DOHH2 (cell line): Measurements from ENCODE around the gene LLGL1.

Source experiments
- H3F3A ChIP-seq: fragments of 200-600 bp; sonication (generic), shearing (Covaris generic); 2 replicates; pipeline ENCODE4 v1.6.0; 2016; ENCODE audit warnings: antibody characterized with exemption, mild to moderate bottlenecking; ENCODE audit not compliant: control insufficient read depth, insufficient read depth
- H3K27ac ChIP-seq: fragments of 200-600 bp; sonication (generic); 2 replicates; pipeline ENCODE4 v1.5.1; 2014; ENCODE audit warnings: low read depth, mild to moderate bottlenecking, low read length, moderate library complexity
- H3K27me3 ChIP-seq: fragments of 200-600 bp; sonication (generic); 2 replicates; pipeline ENCODE4 v1.6.1; 2014; ENCODE audit warnings: mild to moderate bottlenecking, low read length, mixed read lengths; ENCODE audit not compliant: control insufficient read depth
- H3K36me3 ChIP-seq: fragments of 200-600 bp; sonication (generic); 2 replicates; pipeline ENCODE4 v1.6.1; 2014; ENCODE audit warnings: mild to moderate bottlenecking, low read length, moderate library complexity, mixed read lengths; ENCODE audit not compliant: control insufficient read depth
- H3K4me1 ChIP-seq: fragments of 200-600 bp; sonication (generic); 2 replicates; pipeline ENCODE4 v1.6.1; 2014; ENCODE audit warnings: mild to moderate bottlenecking, low read length, mixed read lengths; ENCODE audit not compliant: control insufficient read depth
- H3K4me2 ChIP-seq: fragments of 200-600 bp; sonication (generic); 2 replicates; pipeline ENCODE4 v1.6.0; 2014; ENCODE audit warnings: mild to moderate bottlenecking, low read length, moderate library complexity
- H3K4me3 ChIP-seq: fragments of 200-600 bp; sonication (generic); 2 replicates; pipeline ENCODE4 v1.5.1; 2014; ENCODE audit warnings: mild to moderate bottlenecking, low read length, mixed read lengths
- H3K79me2 ChIP-seq: fragments of 200-600 bp; sonication (generic); 2 replicates; pipeline ENCODE4 v1.6.1; 2014; ENCODE audit warnings: mild to moderate bottlenecking, low read length, mixed read lengths; ENCODE audit not compliant: control insufficient read depth
- H3K9me2 ChIP-seq: fragments of 200-600 bp; sonication (generic); replicated peaks from 2 replicates; pipeline ENCODE4 v1.6.1; 2014; ENCODE audit warnings: mild to moderate bottlenecking, low read length, mixed read lengths; ENCODE audit not compliant: control insufficient read depth
- H3K9me3 ChIP-seq: fragments of 200-600 bp; sonication (generic); 2 replicates; pipeline ENCODE4 v1.6.1; 2014; ENCODE audit warnings: antibody characterized with exemption, low read length, mixed read lengths; ENCODE audit not compliant: control insufficient read depth, insufficient read depth
- H4K20me1 ChIP-seq: fragments of 200-600 bp; sonication (generic); 2 replicates; pipeline ENCODE4 v1.6.0; 2014; ENCODE audit warnings: low read depth, mild to moderate bottlenecking, antibody characterized with exemption, low read length, moderate library complexity; ENCODE audit not compliant: control insufficient read depth, insufficient read depth
- EZH2phosphoT487 ChIP-seq: fragments of 200-600 bp; sonication (generic); IDR thresholded peaks from 2 replicates; pipeline ENCODE4 v1.6.1; 2017; ENCODE audit warnings: borderline replicate concordance, mild to moderate bottlenecking, antibody characterized with exemption, low read length, moderate library complexity, mixed read lengths
- TF ChIP-seq, protein P1 (sequence below): fragments of 200-600 bp; sonication (generic); IDR thresholded peaks from one replicate; pipeline ENCODE4 v1.5.1; 2014; ENCODE audit warnings: antibody characterized with exemption, mild to moderate bottlenecking, low read depth, low read length; ENCODE audit not compliant: poor library complexity, severe bottlenecking

LLGL1 gene

DNA sequence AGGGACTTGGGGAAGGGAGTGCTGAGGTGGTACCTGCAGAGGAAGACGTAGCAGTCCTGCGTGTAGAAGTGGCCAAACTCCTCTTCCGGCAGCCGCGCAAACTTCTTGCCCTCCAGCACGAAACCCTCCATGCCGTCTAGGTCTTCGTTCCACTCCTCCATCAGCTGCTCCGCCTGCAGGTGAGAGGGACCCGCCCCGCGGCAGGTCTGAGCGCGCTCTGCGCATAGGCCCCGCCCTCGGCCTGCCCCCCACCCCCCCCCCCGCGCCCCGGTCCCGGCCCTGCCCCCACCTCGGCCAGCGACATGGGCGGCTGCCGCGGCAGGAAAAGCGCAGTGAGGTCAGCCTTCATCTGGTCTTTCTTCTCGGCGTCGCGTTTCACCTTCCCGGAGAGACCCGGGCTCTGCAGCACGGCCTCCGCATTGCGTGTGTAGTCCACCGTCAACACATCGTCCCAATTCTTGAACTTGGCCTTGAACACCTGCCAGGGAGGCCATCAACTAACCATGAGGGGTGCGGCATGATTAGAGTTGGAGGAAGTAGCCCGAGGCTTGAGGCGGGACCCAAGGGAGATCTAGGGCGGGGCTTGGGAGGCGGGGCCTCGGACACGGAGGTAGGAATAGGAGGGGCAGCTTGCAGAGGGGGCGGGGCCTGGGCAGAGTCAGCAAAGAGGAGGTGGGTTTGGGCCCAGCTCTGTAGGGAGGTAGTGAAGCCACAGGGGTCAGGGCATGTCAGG, 21.6 kb downstream of the LLGL1 start:
- Histone ChIP-seq H3K27ac (no peak overlapping the region), H3K4me3 (no peak overlapping the region)

GRCh38 chr17:18247613-18248001, 22.2 kb downstream of the LLGL1 start:
- no peaks in the 10 kb centered on the region for H3K9me2 ChIP-seq
- H3K27me3 ChIP-seq, result no peaks in the 10 kb centered on the region
- H3K9me3 ChIP-seq, result no peaks in the 10 kb centered on the region
- H3K4me2 ChIP-seq, result no peak overlapping the region
- H4K20me1 ChIP-seq, result no peaks in the 10 kb centered on the region
- peaks cover 5% of the 10 kb centered on the region; the same call in 1 of the 2 replicates for H3F3A ChIP-seq
- H3K27ac ChIP-seq, result no peak overlapping the region
- H3K4me1 ChIP-seq, result peaks cover 3% of the 10 kb centered on the region; the same call in 1 of the 2 replicates
- TF ChIP-seq EZH2phosphoT487, result no peak
- TF ChIP-seq, protein P1, sequence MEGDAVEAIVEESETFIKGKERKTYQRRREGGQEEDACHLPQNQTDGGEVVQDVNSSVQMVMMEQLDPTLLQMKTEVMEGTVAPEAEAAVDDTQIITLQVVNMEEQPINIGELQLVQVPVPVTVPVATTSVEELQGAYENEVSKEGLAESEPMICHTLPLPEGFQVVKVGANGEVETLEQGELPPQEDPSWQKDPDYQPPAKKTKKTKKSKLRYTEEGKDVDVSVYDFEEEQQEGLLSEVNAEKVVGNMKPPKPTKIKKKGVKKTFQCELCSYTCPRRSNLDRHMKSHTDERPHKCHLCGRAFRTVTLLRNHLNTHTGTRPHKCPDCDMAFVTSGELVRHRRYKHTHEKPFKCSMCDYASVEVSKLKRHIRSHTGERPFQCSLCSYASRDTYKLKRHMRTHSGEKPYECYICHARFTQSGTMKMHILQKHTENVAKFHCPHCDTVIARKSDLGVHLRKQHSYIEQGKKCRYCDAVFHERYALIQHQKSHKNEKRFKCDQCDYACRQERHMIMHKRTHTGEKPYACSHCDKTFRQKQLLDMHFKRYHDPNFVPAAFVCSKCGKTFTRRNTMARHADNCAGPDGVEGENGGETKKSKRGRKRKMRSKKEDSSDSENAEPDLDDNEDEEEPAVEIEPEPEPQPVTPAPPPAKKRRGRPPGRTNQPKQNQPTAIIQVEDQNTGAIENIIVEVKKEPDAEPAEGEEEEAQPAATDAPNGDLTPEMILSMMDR, result no peak
- no peaks in the 10 kb centered on the region for H3K79me2 ChIP-seq
- peaks cover 60% of the 10 kb centered on the region for H3K36me3 ChIP-seq
- H3K4me3 ChIP-seq, result no peak overlapping the region

More for the DNA sequence above, 21.6 kb downstream of the LLGL1 start:
- TF ChIP-seq, protein P1, result no peak
- no peak for TF ChIP-seq EZH2phosphoT487
- Histone ChIP-seq H3K36me3 (peaks cover 54% of the 10 kb centered on the region), H3K79me2 (no peaks in the 10 kb centered on the region), H3K27me3 (no peaks in the 10 kb centered on the region), H3F3A (peaks cover 5% of the 10 kb centered on the region; the same call in 1 of the 2 replicates), H3K4me1 (peaks cover 3% of the 10 kb centered on the region; the same call in 1 of the 2 replicates), H3K4me2 (no peak overlapping the region), H4K20me1 (no peaks in the 10 kb centered on the region), H3K9me2 (no peaks in the 10 kb centered on the region), H3K9me3 (no peaks in the 10 kb centered on the region)

DNA sequence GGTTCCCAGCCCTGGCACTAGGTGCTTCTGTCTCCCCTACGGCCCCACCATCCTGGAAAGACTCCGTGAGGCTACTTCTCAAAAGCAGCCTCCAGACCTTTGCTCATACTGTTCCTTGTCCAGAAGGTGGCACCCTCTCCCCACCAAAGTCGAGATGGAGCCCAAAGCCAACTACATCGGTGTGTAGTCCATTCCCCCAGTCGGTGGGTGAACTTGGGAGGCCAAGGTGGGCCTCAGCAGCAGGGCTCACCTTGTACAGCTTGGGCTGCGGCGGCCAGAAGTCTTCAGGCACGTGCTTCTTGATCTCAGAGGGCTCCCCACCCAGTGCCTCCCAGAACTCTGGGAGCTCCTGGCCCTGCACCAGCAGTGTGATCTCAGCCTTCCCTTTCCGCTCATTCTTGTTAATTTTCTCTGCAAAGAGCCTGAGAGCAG, 22.9 kb downstream of the LLGL1 start:
- TF ChIP-seq, protein P1, result peak; percentile 79
- no peak for TF ChIP-seq EZH2phosphoT487
- H3K4me2 ChIP-seq, result no peak overlapping the region
- H3K9me2 ChIP-seq, result no peaks in the 10 kb centered on the region
- H4K20me1 ChIP-seq, result no peaks in the 10 kb centered on the region
- H3K27ac ChIP-seq, result no peak overlapping the region
- no peaks in the 10 kb centered on the region for H3K27me3 ChIP-seq
- peaks cover 62% of the 10 kb centered on the region for H3K36me3 ChIP-seq
- peaks cover 3% of the 10 kb centered on the region; the same call in 1 of the 2 replicates for H3K4me1 ChIP-seq
- no peaks in the 10 kb centered on the region for H3K79me2 ChIP-seq
- H3F3A ChIP-seq, result peaks cover 5% of the 10 kb centered on the region; the same call in 1 of the 2 replicates
- H3K4me3 ChIP-seq, result no peak overlapping the region
- no peaks in the 10 kb centered on the region for H3K9me3 ChIP-seq
